ENCODE data around the gene P3H1.
A peak's percentile ranks its signal among the peaks of the same experiment; 100 is the strongest.

GRCh38 chr1:42739753-42740700, 26.8 kb downstream of the P3H1 start, which contains the start of gene CLDN19:
- TF ChIP-seq, protein P1, sequence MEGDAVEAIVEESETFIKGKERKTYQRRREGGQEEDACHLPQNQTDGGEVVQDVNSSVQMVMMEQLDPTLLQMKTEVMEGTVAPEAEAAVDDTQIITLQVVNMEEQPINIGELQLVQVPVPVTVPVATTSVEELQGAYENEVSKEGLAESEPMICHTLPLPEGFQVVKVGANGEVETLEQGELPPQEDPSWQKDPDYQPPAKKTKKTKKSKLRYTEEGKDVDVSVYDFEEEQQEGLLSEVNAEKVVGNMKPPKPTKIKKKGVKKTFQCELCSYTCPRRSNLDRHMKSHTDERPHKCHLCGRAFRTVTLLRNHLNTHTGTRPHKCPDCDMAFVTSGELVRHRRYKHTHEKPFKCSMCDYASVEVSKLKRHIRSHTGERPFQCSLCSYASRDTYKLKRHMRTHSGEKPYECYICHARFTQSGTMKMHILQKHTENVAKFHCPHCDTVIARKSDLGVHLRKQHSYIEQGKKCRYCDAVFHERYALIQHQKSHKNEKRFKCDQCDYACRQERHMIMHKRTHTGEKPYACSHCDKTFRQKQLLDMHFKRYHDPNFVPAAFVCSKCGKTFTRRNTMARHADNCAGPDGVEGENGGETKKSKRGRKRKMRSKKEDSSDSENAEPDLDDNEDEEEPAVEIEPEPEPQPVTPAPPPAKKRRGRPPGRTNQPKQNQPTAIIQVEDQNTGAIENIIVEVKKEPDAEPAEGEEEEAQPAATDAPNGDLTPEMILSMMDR (IDR thresholded peaks at IDR 0.05), result no peak
- peak in 1 of 2 donors; percentile 47 for TF ChIP-seq POLR2A (IDR thresholded peaks at IDR 0.05)
